Neural progenitor cell (in vitro differentiated cells): ENCODE data around the gene WFDC10B.

ENCODE experiments used
- EZH2 ChIP-seq: fragments of 200-600 bp; sonication (generic); IDR thresholded peaks from 2 replicates; pipeline ENCODE4 v1.6.1; 2017; ENCODE audit warnings: antibody characterized with exemption, mild to moderate bottlenecking, moderate library complexity
- EZH2phosphoT487 ChIP-seq: fragments of 200-600 bp; sonication (generic); IDR thresholded peaks from 2 replicates; pipeline ENCODE4 v1.6.1; 2017; ENCODE audit warnings: antibody characterized with exemption
- TF ChIP-seq, protein P1 (sequence below): fragments of 200-600 bp; sonication (generic); IDR thresholded peaks from 2 replicates; pipeline ENCODE4 v1.5.1; 2017; ENCODE audit warnings: antibody characterized with exemption, mild to moderate bottlenecking

DNA sequence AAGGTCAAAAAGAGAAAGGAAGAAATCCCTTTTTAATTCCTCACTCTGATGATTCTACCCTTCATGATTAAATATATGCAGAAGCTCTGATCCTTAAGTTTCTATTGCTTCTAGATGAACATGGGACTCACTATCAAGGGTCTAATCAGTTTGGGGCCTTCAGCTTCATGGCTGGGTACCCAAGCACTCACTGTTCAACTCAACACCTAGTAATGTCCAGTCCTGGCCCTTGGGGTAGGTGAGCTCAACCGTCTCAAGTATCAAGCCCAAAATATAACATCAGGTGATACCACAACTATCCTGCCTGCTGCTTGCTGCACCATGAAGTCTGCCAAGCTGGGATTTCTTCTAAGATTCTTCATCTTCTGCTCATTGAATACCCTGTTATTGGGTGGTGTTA is 17.2 kb upstream of the WFDC10B start, which contains the start of gene SPINT4:
- TF ChIP-seq, protein P1, sequence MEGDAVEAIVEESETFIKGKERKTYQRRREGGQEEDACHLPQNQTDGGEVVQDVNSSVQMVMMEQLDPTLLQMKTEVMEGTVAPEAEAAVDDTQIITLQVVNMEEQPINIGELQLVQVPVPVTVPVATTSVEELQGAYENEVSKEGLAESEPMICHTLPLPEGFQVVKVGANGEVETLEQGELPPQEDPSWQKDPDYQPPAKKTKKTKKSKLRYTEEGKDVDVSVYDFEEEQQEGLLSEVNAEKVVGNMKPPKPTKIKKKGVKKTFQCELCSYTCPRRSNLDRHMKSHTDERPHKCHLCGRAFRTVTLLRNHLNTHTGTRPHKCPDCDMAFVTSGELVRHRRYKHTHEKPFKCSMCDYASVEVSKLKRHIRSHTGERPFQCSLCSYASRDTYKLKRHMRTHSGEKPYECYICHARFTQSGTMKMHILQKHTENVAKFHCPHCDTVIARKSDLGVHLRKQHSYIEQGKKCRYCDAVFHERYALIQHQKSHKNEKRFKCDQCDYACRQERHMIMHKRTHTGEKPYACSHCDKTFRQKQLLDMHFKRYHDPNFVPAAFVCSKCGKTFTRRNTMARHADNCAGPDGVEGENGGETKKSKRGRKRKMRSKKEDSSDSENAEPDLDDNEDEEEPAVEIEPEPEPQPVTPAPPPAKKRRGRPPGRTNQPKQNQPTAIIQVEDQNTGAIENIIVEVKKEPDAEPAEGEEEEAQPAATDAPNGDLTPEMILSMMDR = no peak
- TF ChIP-seq EZH2 (no peak), EZH2phosphoT487 (no peak)
